Brain microvascular endothelial cell (primary cell): Measurements from ENCODE around the gene TRUB1.

Experiments used
- DNase-seq: peaks from one replicate; pipeline ENCODE4 v3.0.0-alpha.2; 2020
- H3K27ac ChIP-seq: fragments of 250-450 bp; sonication (Bioruptor Pico); 2 replicates; pipeline ENCODE4 v1.5.1; 2020; ENCODE audit warnings: mild to moderate bottlenecking, moderate library complexity
- H3K27me3 ChIP-seq: fragments of 250-450 bp; sonication (Bioruptor Pico); replicated peaks from 2 replicates; pipeline ENCODE4 v1.5.1; 2020; ENCODE audit warnings: mild to moderate bottlenecking
- H3K36me3 ChIP-seq: fragments of 250-450 bp; sonication (Bioruptor Pico); replicated peaks from 2 replicates; pipeline ENCODE4 v1.5.1; 2020; ENCODE audit warnings: mild to moderate bottlenecking
- H3K4me3 ChIP-seq: 2 replicates; pipeline ENCODE4 v1.5.1; 2011; ENCODE audit warnings: low read depth, mild to moderate bottlenecking, control low read depth, low read length, moderate library complexity
- CTCF ChIP-seq: IDR thresholded peaks from 2 replicates; pipeline ENCODE4 v1.5.1; 2011; ENCODE audit warnings: low read depth, mild to moderate bottlenecking, moderate library complexity, low read length, control low read depth, inconsistent platforms; ENCODE audit errors: missing control alignments
- in situ Hi-C: cut with HindIII; loops from 2 replicates; pipeline ENCODE4 v1.10.0; 2017; ENCODE audit warnings: low sequenced_read_pairs, low pct_ligation_motif_present

The TRUB1 gene

GRCh38 chr10:114987995-114988394 is 50.0 kb downstream of the TRUB1 start:
- peak; percentile 93 for DNase-seq
- H3K27ac ChIP-seq: peak overlapping the region; percentile 25
- no peak overlapping the region for H3K4me3 ChIP-seq
- H3K36me3 ChIP-seq: no peaks in the 10 kb centered on the region
- no peaks in the 10 kb centered on the region for H3K27me3 ChIP-seq
- TF ChIP-seq CTCF: no peak
- in situ Hi-C loops: no loop called here

DNA sequence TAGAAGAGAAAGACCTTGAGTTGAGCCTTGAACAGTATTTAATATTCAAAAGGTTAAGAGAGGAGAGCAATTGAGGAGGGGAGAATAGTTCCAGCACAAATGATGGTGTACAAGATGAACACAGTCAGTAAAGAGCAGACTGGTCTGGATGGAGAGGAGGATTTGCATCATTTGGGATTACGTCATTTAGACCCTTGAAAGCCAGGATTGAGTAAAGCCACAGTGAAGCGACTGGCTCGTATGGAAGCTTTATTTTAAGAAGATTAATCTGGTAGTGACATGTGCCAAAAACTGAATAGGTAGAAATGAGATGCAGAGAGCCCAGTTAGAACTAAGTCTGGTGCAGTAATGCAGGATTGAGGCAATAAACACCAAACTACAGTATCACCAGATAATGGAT is 52.6 kb downstream of the TRUB1 start:
- Histone ChIP-seq H3K27ac (no peak overlapping the region), H3K36me3 (no peaks in the 10 kb centered on the region), H3K27me3 (no peaks in the 10 kb centered on the region), H3K4me3 (no peak overlapping the region)
- in situ Hi-C loops: no loop called here
- no peak for TF ChIP-seq CTCF
- DNase-seq: no peak

DNA sequence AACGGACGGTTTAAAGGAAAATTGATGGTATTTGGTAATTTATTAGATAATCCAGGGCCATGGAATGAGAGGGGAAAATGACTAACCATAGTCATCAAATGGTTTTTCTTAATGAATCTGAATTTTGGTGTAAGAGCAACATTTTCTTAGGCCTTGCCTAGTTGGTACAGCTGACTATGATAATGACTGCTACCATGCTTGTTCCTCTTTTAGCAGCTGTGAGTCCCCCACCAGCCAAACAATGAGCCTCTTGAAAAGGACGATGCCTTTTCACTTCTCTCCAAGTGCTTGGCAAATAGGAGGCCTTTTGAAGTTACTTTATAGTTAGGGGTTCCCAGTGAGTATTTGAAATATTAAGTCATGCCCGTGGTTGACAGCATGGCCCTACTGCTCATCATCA is 53.0 kb downstream of the TRUB1 start:
- Histone ChIP-seq H3K27me3 (no peaks in the 10 kb centered on the region), H3K36me3 (no peaks in the 10 kb centered on the region), H3K4me3 (no peak overlapping the region), H3K27ac (no peak overlapping the region)
- no peak for TF ChIP-seq CTCF
- no peak for DNase-seq
- in situ Hi-C loops: no loop called here

- in situ Hi-C loops: no loop called here
- Histone ChIP-seq H3K4me3 (no peak overlapping the region), H3K27me3 (no peaks in the 10 kb centered on the region), H3K27ac (no peak overlapping the region), H3K36me3 (no peaks in the 10 kb centered on the region)
- no peak for DNase-seq
- no peak for TF ChIP-seq CTCF
Observed at GRCh38 chr10:114992189-114992775, 54.3 kb downstream of the TRUB1 start.

DNA sequence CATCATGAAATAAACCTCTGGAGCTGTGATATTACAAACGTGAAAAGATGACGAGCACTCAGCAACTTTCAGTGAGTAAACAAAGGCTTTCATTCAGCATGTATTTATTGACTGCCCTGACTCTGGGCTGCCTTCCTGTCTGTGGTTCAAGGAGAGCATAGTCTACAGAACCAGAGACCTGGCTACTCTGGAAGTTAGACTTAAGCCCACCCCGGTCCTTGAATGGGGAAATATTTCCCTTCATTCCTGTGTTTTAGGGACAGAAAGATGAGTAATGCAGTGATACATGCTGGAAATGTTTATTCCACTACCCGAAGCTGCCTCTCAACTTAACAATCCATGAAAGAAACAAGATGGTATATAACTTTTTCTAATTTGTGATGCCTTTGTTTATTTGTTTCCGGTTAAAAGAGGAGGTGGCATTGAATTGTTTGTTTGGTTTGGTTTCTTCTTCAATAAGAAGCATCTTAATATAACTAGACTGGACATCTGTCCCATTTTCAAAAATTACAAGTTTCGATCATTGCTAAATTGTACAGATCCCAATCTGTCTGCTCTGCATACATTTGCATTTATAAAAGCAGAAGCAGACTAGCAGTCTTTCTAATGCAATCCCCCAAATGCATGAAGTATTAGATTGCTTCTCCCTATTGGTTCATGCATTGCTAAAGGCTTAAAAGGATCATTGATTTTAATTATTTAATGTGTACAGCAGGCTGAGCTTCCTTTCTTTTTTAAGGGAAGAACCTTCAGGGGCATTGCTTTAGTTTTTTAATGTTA is 57.7 kb downstream of the TRUB1 start:
- no peak for TF ChIP-seq CTCF
- in situ Hi-C loops: no loop called here

GRCh38 chr10:114996542-114996941 is 58.5 kb downstream of the TRUB1 start:
- H3K36me3 ChIP-seq: no peaks in the 10 kb centered on the region
- peak overlapping the region; percentile 52 for H3K27ac ChIP-seq
- no peaks in the 10 kb centered on the region for H3K27me3 ChIP-seq
- peak; percentile 71 for DNase-seq
- in situ Hi-C loops: no loop called here
- TF ChIP-seq CTCF: no peak
- no peak overlapping the region for H3K4me3 ChIP-seq

More for the DNA sequence above, 57.7 kb downstream of the TRUB1 start:
- no peak overlapping the region for H3K4me3 ChIP-seq
- no peaks in the 10 kb centered on the region for H3K27me3 ChIP-seq
- peak overlapping the region; percentile 52 for H3K27ac ChIP-seq
- no peaks in the 10 kb centered on the region for H3K36me3 ChIP-seq
- peak; percentile 58 for DNase-seq
